Measurements from ENCODE around the gene JAM3. TPM values are rescaled to one million over a fixed set of nuclear protein-coding genes. Genes with fewer than 3 reads are reported as not detected.
A peak's percentile ranks its signal among the peaks of the same experiment; 100 is the strongest.

The JAM3 gene
- total RNA-seq, 3 donors from 2014 or later (not counting 1 experiment from before 2014, with no cell fraction given) = 2.1 to 3.8 (median 2.4) TPM

DNA sequence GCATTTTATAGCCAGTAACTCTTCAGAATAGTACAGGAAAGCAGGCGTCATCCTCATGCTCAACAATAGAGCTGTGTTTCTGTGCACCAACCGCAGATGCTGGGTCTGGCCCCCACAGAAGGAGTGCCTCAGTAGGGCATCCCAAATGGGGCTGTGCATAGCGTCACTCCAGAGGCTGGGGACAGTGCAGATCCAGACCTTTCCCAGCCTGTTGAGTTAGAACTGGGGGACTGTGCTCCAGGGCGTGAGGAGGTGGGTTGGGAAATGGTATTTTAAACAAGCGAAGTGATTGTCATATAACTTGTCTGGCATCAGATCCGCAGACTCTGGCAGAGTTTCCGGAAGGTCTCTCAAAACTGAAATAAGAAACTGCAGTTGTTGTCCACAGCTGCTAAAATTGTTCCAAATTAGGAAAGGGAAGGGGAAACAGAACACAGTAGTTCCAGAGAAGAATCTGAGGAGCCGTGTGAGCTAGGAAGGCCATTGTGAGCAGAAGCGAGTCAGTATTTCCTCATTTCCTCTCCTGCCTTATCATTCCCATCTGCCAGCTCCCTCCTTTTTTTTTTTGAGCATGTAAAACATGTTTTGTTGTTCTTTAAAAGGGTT lies 52.2 kb downstream of the JAM3 start:
- no peaks in the 10 kb centered on the region for H3K4me1 ChIP-seq (ENCODE audit: control insufficient read depth, insufficient read depth, low read length)
- no peak overlapping the region for H3K4me3 ChIP-seq (ENCODE audit: low read length)
- no peak overlapping the region for H3K27ac ChIP-seq (ENCODE audit: low read length)
- H3K36me3 Mint-ChIP-seq = no peaks in the 10 kb centered on the region
- no peaks in the 10 kb centered on the region for H3K9me3 ChIP-seq (ENCODE audit: control insufficient read depth, insufficient read depth, low read length)
- TF ChIP-seq, protein P1, sequence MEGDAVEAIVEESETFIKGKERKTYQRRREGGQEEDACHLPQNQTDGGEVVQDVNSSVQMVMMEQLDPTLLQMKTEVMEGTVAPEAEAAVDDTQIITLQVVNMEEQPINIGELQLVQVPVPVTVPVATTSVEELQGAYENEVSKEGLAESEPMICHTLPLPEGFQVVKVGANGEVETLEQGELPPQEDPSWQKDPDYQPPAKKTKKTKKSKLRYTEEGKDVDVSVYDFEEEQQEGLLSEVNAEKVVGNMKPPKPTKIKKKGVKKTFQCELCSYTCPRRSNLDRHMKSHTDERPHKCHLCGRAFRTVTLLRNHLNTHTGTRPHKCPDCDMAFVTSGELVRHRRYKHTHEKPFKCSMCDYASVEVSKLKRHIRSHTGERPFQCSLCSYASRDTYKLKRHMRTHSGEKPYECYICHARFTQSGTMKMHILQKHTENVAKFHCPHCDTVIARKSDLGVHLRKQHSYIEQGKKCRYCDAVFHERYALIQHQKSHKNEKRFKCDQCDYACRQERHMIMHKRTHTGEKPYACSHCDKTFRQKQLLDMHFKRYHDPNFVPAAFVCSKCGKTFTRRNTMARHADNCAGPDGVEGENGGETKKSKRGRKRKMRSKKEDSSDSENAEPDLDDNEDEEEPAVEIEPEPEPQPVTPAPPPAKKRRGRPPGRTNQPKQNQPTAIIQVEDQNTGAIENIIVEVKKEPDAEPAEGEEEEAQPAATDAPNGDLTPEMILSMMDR (IDR thresholded peaks at IDR 0.05) = no peak
- no peak for ATAC-seq
- no peak overlapping the region for H3K27ac Mint-ChIP-seq
- intact Hi-C loops (cut with micrococcal nuclease) = no loop called here
- H3K36me3 ChIP-seq (ENCODE audit: control insufficient read depth, insufficient read depth, low read length) = no peaks in the 10 kb centered on the region
- H3K9me3 Mint-ChIP-seq = no peaks in the 10 kb centered on the region
- peaks cover 28 to 39% of the 10 kb centered on the region in 2 donors for H3K27me3 Mint-ChIP-seq (ENCODE audit: low read depth in 2 of 2)
- WGBS (ENCODE audit: insufficient coverage) = 56% methylated on average over 9 of the region's 9 CpGs
- no peak overlapping the region for H3K4me3 Mint-ChIP-seq
- H3K4me1 Mint-ChIP-seq = peaks cover 6 to 9% of the 10 kb centered on the region in 2 donors
- DNase-seq = no peak
- peaks cover 12% of the 10 kb centered on the region for H3K27me3 ChIP-seq (ENCODE audit: control insufficient read depth, insufficient read depth, low read length)

DNA sequence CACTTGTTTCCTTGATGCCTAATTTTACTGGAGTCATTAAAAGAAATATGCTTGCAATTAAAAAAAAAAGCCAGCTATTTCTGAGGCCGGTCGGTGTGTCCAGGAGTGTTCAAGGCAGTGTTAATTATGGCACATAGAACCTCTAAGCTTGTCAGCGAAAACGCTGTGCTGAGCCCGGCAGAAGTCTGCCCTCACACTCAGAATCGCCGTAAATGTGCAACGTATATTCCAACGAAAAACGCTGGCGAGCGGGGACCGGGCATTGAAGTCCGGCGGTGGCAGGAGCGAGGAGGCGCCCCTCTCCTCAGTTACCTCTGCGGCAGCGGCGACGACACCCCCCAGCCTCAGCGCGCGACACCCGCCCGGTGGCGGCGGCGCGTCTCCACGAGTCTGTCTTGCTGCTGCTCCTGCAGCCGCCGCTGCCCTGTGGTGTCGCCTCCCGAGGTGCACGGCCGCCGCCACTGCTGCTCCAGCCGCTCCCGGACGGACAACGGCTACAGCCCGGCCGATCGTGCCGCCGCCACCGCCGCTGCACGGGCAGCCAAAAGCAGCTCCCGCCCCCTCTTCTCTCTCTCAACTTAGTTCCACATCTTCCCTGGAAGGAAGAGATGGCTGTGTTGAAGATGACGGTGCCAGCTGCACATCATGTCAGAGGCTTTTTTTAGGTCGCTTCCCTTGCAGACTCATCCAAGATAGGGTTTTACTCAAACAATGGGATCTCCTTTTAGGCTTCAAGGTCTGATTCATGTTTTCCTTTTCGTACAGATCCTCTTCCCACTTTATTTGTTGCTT lies 56.0 kb downstream of the JAM3 start:
- H3K9me3 Mint-ChIP-seq = no peaks in the 10 kb centered on the region
- intact Hi-C loops (cut with micrococcal nuclease) = no loop called here
- DNase-seq (peak in 1 of 2 donors; percentile 12), ATAC-seq (peak in 1 of 3 donors; percentile 67)
- no peaks in the 10 kb centered on the region for H3K36me3 Mint-ChIP-seq
- 8% methylated on average over 48 of the region's 54 CpGs for WGBS (ENCODE audit: insufficient coverage)
- H3K27me3 Mint-ChIP-seq (ENCODE audit: low read depth in 2 of 2) = peaks cover 40 to 51% of the 10 kb centered on the region in 2 donors
- H3K27me3 ChIP-seq (ENCODE audit: control insufficient read depth, insufficient read depth, low read length) = peaks cover 12% of the 10 kb centered on the region
- no peaks in the 10 kb centered on the region for H3K9me3 ChIP-seq (ENCODE audit: control insufficient read depth, insufficient read depth, low read length)
- H3K4me1 Mint-ChIP-seq = peaks cover 6 to 9% of the 10 kb centered on the region in 2 donors
- H3K4me1 ChIP-seq (ENCODE audit: control insufficient read depth, insufficient read depth, low read length) = no peaks in the 10 kb centered on the region
- TF ChIP-seq, protein P1 (IDR thresholded peaks at IDR 0.05) = no peak
- H3K4me3 Mint-ChIP-seq = no peak overlapping the region
- no peak overlapping the region for H3K27ac ChIP-seq (ENCODE audit: low read length)
- no peak overlapping the region for H3K4me3 ChIP-seq (ENCODE audit: low read length)
- H3K36me3 ChIP-seq (ENCODE audit: control insufficient read depth, insufficient read depth, low read length) = no peaks in the 10 kb centered on the region
- no peak overlapping the region for H3K27ac Mint-ChIP-seq

DNA sequence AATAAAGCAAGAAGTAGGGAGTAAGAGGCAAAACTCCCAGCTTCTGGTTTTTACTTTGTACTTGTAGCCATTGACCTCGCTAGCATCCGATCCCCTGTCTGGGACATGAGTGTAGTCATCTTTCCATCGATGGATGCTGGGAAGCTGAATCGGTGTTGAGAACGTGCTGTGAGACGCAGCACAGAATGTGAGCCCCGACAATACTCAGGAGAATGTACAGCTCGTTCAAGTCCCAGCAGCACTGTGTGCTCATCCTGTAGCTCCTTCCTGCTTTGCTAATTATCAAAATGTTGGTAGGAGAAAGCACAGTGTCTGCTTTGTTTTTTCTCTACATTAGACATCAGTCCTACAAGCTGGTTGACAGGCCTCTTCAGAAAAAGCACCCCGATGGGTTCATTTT lies 56.6 kb downstream of the JAM3 start:
- no peak overlapping the region for H3K4me3 Mint-ChIP-seq
- DNase-seq = no peak
- TF ChIP-seq, protein P1 (IDR thresholded peaks at IDR 0.05) = no peak
- Histone ChIP-seq H3K9me3 (ENCODE audit: control insufficient read depth, insufficient read depth, low read length) (no peaks in the 10 kb centered on the region), H3K27ac (ENCODE audit: low read length) (no peak overlapping the region), H3K27me3 (ENCODE audit: control insufficient read depth, insufficient read depth, low read length) (peaks cover 12% of the 10 kb centered on the region), H3K36me3 (ENCODE audit: control insufficient read depth, insufficient read depth, low read length) (no peaks in the 10 kb centered on the region), H3K4me3 (ENCODE audit: low read length) (no peak overlapping the region), H3K4me1 (ENCODE audit: control insufficient read depth, insufficient read depth, low read length) (no peaks in the 10 kb centered on the region)
- intact Hi-C loops (cut with micrococcal nuclease) = no loop called here
- H3K36me3 Mint-ChIP-seq = no peaks in the 10 kb centered on the region
- H3K27ac Mint-ChIP-seq = no peak overlapping the region
- H3K4me1 Mint-ChIP-seq = peaks cover 6 to 9% of the 10 kb centered on the region in 2 donors
- peaks cover 40 to 47% of the 10 kb centered on the region in 2 donors for H3K27me3 Mint-ChIP-seq (ENCODE audit: low read depth in 2 of 2)
- H3K9me3 Mint-ChIP-seq = no peaks in the 10 kb centered on the region
- no peak for ATAC-seq
- 93% methylated on average over 9 of the region's 9 CpGs for WGBS (ENCODE audit: insufficient coverage)
